HL-60 (cell line): ENCODE data around the gene ATL1.

Experiments
- DNase-seq, 2 experiments: peaks; one replicate each; pipeline ENCODE4 v3.0.0-alpha.2; 2010 to 2020; ENCODE audit warnings: low read depth in 1 of 2, low spot score in 1 of 2
- H3K27ac ChIP-seq: fragments of 250-450 bp; sonication (Bioruptor Pico); replicated peaks from 2 replicates; pipeline ENCODE4 v1.5.1; 2020; ENCODE audit warnings: mild to moderate bottlenecking, moderate library complexity
- H3K27me3 ChIP-seq: fragments of 250-450 bp; sonication (Bioruptor Pico); 2 replicates; pipeline ENCODE4 v1.5.1; 2021; ENCODE audit warnings: mild to moderate bottlenecking, moderate library complexity; ENCODE audit not compliant: insufficient read depth, poor library complexity, severe bottlenecking
- H3K4me3 ChIP-seq: replicated peaks from 2 replicates; pipeline ENCODE4 v1.5.1; 2011; ENCODE audit warnings: mild to moderate bottlenecking, control low read depth, low read length; ENCODE audit not compliant: insufficient read depth
- CTCF ChIP-seq: IDR thresholded peaks from one replicate; pipeline ENCODE4 v1.5.1; 2011; ENCODE audit warnings: low read length, control low read depth, inconsistent platforms; ENCODE audit not compliant: insufficient read depth
- GABPA ChIP-seq: IDR thresholded peaks from 2 replicates; pipeline ENCODE4 v1.6.1; 2012; ENCODE audit warnings: low read depth
- POLR2AphosphoS5 ChIP-seq: IDR thresholded peaks from 2 replicates; pipeline ENCODE4 v1.6.1; 2012; ENCODE audit warnings: low read depth
- REST ChIP-seq: IDR thresholded peaks from 2 replicates; pipeline ENCODE4 v1.6.1; 2012; ENCODE audit warnings: low read depth; ENCODE audit not compliant: insufficient replicate concordance
- SPI1 ChIP-seq: IDR thresholded peaks from 2 replicates; pipeline ENCODE4 v1.6.1; 2012; ENCODE audit warnings: low read depth, mild to moderate bottlenecking, borderline replicate concordance

The ATL1 gene

GRCh38 chr14:50599700-50600444, 39.9 kb downstream of the ATL1 start:
- Histone ChIP-seq H3K4me3 (no peak overlapping the region), H3K27ac (no peak overlapping the region), H3K27me3 (no peaks in the 10 kb centered on the region)
- TF ChIP-seq GABPA (no peak), SPI1 (no peak), CTCF (no peak), POLR2AphosphoS5 (no peak), REST (no peak)
- DNase-seq = no peak

- no peak overlapping the region for H3K27ac ChIP-seq
- H3K27me3 ChIP-seq = no peaks in the 10 kb centered on the region
- no peak for DNase-seq
- H3K4me3 ChIP-seq = no peak overlapping the region
- no peak for TF ChIP-seq CTCF
- TF ChIP-seq SPI1 = no peak
- TF ChIP-seq GABPA = no peak
- no peak for TF ChIP-seq POLR2AphosphoS5
- no peak for TF ChIP-seq REST
Measured at GRCh38 chr14:50600849-50601248, 40.9 kb downstream of the ATL1 start.

GRCh38 chr14:50601394-50601793, 41.4 kb downstream of the ATL1 start:
- TF ChIP-seq POLR2AphosphoS5 (no peak), REST (no peak), GABPA (no peak), SPI1 (no peak), CTCF (no peak)
- DNase-seq = no peak
- Histone ChIP-seq H3K27ac (no peak overlapping the region), H3K27me3 (no peaks in the 10 kb centered on the region), H3K4me3 (no peak overlapping the region)
